Measurements from ENCODE around the gene CDK3.
"Not testable (repeated sequence)": the region's sequence is repeated elsewhere in the genome, so short reads cannot be mapped to it uniquely, and the experiment has no call there.

Gene CDK3

DNA sequence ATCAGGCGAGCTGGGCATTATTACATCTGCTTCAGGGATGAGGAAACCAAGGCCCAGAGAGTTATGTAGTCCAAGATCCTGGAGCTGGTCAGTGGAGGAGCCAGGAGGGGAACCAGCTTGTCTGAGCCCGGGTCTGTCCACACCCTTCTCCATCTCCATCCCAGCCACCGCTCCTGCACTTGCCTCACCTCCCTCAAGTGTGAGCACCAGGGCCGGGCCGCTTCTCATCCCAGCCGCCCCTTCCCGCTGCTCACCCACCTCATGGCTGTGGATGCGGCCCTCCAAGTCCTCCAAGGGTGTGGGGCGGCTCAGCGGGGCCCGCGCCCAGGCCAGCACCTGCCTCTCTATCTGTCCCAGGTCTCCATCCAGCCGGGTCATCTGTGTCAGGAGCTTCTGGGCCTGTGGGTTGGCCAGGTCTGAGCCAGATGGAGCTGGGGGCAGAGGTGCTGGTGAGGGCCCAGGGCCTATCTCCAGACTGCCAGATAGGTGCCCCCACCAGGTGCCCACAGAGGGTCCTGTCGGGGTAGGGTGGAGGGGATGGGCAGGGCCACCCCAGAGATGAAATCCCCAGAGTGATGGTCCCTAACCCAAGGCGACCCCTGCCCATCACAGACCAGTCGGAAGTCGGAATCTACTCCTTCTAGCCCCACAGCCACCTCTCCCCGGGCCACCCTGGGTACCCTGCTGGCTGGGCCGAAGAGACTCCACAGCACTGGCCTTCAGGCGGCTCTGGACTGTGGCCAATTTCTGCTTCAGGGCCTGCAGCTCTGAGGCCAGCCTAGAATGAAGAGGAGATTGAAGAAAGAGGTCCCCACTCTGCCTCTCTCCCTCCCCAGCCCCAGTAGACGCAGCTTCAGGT lies 17.1 kb downstream of the CDK3 start:
- DNase-seq, result no peak

DNA sequence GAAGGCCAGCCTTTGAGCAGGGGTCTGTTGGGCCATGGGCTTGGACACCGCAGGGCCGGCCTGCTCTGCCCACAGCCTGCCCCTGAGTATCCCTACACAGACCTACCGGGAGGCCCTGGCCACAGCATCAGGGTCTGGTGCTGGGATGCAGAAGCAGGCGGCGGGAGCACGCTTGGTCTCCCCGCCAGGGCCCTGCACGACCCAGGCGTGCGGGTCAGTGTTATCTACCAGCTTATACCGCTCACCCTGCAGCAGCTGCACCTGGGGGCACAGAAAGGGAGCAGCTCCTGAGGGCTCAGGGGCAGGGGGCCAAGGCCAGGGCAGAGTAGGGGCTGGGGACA lies 17.7 kb downstream of the CDK3 start:
- no peak for DNase-seq

- DNase-seq, result no peak
Observed at GRCh38 chr17:76018801-76019200, 18.1 kb downstream of the CDK3 start.

DNA sequence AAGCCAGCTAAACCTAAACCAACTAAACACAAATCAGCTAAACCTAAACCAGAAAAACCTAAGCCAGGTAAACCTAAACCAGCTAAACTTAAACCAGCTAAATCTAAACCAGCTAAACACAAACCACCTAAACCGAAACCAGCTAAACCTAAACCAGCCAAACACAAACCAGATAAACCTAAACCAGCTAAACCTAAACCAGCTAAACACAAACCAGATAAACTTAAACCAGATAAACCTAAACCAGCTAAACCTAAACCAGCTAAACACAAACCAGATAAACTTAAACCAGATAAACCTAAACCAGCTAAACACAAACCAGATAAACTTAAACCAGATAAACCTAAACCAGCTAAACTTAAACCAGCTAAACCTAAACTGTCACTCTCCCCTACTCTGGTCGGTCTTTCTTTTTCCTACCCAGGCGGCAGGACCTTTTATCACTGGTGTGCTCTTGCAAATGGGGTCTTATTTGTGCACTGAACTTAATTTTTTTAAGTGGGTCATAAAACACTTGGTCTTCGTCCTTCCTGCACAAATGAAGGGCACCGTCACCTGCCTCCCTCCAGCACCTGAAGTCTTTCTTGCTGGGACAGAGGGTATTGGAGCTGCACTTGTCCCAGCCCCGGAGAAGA lies 19.3 kb downstream of the CDK3 start:
- DNase-seq, result no peak

GRCh38 chr17:76022285-76022684 lies 21.6 kb downstream of the CDK3 start:
- no peak for DNase-seq

- DNase-seq, result no peak
Observed at GRCh38 chr17:76022973-76023899, 22.6 kb downstream of the CDK3 start.

- no peak for DNase-seq
Observed at GRCh38 chr17:76023900-76024237, 23.2 kb downstream of the CDK3 start.

GRCh38 chr17:76024353-76024752 lies 23.7 kb downstream of the CDK3 start:
- no peak for DNase-seq

GRCh38 chr17:76025294-76025693 lies 24.6 kb downstream of the CDK3 start:
- DNase-seq, result no peak

- DNase-seq, result no peak
Observed at GRCh38 chr17:76026714-76027158, 26.1 kb downstream of the CDK3 start.

DNA sequence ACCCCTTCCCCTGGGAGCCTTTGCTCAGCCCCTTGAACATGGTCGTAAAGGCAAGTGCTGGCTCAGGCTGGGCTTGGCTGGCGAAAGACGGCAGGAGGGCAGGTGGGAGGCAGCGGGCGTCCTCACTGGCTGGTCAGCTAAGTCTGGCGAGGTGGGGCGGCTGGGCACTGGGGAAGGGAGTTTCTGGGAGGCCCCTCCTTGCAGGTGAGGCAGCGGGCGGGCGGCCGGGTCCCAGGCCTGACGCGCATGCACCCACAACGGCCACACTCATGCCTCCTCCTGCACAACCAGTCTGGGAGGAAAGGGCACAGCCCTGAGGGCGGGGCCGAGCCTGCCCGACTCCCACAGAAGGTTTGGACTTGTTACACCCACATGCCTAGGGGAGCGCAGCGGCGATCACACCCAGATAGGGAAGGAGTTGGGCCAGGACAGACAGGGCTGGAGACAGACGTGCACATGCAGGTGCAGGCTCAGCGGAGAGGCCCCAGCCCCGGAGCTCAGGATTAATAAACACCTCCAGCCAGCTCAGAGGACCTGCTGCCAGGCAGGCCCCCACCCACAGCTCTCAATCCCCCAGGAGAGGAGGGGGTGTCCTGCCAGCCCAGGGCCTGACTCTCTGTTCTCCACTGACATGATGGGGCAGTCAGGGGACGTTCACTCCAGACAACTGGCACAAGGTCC lies 26.6 kb downstream of the CDK3 start, which contains the start of gene EVPL:
Gene EVPL, minus strand, starts transcription at position 148 of the 681 bp plus-strand sequence. Its CDS starts 108 bp downstream, at position 40.
- no peak for DNase-seq

DNA sequence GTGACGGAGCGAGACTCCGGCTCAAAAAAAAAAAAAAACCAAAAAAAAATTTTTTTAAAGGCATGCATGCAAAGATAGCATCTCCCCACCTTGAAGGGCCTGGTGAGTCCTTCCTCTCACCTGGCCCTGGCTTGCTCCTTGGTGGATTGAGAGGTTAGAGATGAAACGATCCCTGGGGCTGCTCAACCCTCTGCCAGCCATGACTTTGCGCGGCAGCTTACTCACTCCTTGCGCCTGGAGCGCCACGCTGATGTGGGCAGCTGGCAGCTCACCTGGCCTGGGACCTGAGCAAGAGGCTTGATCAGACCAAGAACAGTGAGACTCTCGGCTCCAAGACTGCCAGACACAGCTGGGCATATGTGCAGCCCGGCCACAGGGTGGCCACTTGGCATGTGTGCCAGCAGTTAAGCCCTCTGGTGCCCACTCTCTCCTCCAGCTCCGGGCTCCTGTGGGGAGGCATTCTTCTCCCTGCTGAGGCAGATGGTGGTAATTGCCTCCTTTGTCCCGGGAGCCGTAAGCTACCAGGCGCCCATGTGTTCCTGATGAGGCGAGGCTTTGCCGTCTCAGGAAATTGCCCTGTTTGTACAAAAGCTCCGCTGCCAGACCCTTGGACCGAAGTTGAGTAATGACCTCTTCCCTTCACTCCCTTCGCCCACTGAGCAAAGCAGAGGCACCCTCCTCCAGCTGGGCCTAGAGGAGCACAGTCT lies 31.6 kb downstream of the CDK3 start:
- no peak for DNase-seq

GRCh38 chr17:76032780-76033108 lies 32.1 kb downstream of the CDK3 start:
- DNase-seq, result no peak

GRCh38 chr17:76033139-76033538 lies 32.5 kb downstream of the CDK3 start:
- no peak for DNase-seq

DNA sequence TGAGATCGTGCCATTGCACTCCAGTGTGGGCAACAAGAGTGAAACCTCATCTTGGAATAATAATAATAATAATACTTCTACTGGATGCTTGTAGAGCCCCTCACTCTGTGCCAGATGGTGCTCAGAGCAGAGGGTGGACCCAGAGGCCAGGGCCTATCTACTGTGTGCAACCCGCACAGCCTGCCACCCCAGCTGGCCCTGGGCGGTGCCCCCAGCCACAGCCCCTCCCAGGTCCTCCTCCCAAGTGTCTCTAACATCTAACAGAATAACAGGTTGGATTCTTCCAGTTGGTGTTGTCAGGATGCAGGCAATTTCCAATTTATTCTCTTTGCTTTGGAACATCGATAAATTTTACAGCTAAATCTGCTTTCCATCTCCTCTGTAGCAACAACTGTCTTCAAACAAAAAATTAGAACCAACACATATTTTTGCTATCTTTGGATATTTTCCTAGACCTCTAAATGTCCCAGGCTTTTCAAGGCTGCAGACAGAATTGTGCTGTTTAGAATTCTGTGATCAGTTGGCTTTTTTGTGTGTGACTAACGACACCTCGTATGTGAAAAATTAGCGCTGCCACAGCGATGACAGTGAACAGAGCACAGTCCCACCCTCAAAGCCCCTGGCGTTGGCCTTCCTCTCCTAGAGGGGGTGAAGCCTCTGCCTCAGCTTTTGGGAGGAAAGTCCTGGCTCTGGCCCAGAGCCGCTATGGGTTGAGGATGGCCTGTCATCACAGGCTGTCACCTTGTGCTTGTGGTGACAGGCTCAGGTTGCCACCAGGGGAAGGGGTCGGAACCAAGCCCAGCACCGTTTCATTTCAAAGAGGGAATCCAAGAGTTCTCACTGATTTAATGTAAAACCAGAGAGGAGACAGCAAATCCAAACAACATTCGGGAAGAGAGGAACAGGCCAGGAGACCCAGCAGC lies 34.0 kb downstream of the CDK3 start:
- no peak for DNase-seq

GRCh38 chr17:76036497-76037261 lies 36.0 kb downstream of the CDK3 start:
- DNase-seq, result no peak

GRCh38 chr17:76038050-76038449 lies 37.4 kb downstream of the CDK3 start:
- DNase-seq, result no peak

DNA sequence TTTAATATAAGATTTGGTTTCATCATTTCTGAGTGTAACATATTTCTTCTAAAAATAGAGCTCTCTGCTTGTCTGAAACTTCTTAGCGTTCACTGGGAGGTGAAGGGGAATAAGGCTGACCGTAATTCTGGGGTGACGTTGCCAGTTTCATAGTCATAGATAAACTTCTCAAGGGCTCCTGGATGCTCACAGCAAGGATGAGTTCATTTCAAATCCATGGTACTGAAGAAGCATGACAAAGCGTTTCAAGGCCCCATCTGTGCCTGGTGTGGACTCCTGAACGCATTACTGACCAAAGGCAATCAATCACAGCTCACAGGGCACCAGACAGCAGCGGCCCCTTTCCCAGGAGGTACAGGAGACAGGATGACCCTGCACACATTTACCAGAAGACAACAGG lies 38.5 kb downstream of the CDK3 start:
- no peak for DNase-seq

DNA sequence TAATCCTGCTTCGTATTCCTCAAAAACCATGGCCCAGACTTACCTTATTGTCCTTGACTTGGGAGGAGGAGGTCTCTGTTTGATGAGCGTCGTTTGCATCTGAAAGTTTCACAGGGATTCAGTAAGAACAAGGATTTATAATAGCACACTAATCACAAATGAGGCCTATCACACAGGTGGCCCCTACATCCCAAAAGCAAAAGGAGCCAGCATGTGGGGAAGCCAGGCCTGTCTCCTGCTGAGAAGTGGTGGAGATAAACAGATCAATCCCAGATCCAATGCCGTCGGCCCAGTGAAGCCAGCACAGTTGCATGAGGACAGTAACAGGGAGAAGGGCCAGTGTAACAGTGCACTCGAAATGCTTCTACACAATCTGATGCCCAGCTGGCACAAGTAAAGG lies 39.7 kb downstream of the CDK3 start:
- no peak for DNase-seq

- not testable (repeated sequence) for DNase-seq
Observed at GRCh38 chr17:76042868-76043267, 42.2 kb downstream of the CDK3 start.
